ENCODE measurements around the gene ELP4. TPM values are rescaled to one million over a fixed set of nuclear protein-coding genes. Genes with fewer than 3 reads are reported as not detected.

Gene ELP4
- total RNA-seq, 1 donor from 2014 or later: 21.7 TPM

GRCh38 chr11:31598454-31598853 is 88.9 kb downstream of the ELP4 start:
- no peak overlapping the region for H3K27ac Mint-ChIP-seq
- no peak for DNase-seq (ENCODE audit: extremely low spot score, unreplicated experiment)
- no peak overlapping the region for H3K4me3 Mint-ChIP-seq
- no peaks in the 10 kb centered on the region for H3K27me3 Mint-ChIP-seq
- no peaks in the 10 kb centered on the region for H3K4me1 Mint-ChIP-seq (ENCODE audit: unreplicated experiment)
- H3K9me3 Mint-ChIP-seq: no peaks in the 10 kb centered on the region
- no peak for TF ChIP-seq CTCF (conservative IDR thresholded peaks at IDR 0.05)
- H3K36me3 Mint-ChIP-seq: peaks cover 4% of the 10 kb centered on the region

GRCh38 chr11:31601635-31602282 is 92.2 kb downstream of the ELP4 start:
- TF ChIP-seq CTCF (conservative IDR thresholded peaks at IDR 0.05): no peak
- Mint-ChIP-seq H3K9me3 (no peaks in the 10 kb centered on the region), H3K36me3 (peaks cover 4% of the 10 kb centered on the region), H3K27ac (no peak overlapping the region), H3K27me3 (no peaks in the 10 kb centered on the region), H3K4me1 (ENCODE audit: unreplicated experiment) (no peaks in the 10 kb centered on the region), H3K4me3 (no peak overlapping the region)
- no peak for DNase-seq (ENCODE audit: extremely low spot score, unreplicated experiment)

- no peak for TF ChIP-seq CTCF (conservative IDR thresholded peaks at IDR 0.05)
- H3K4me3 Mint-ChIP-seq: no peak overlapping the region
- no peak overlapping the region for H3K27ac Mint-ChIP-seq
- H3K9me3 Mint-ChIP-seq: no peaks in the 10 kb centered on the region
- no peak for DNase-seq (ENCODE audit: extremely low spot score, unreplicated experiment)
- H3K27me3 Mint-ChIP-seq: no peaks in the 10 kb centered on the region
- H3K36me3 Mint-ChIP-seq: peaks cover 8% of the 10 kb centered on the region
- H3K4me1 Mint-ChIP-seq (ENCODE audit: unreplicated experiment): no peaks in the 10 kb centered on the region
These were observed 97.3 kb downstream of the ELP4 start for GRCh38 chr11:31606893-31607292.

GRCh38 chr11:31607914-31608313 is 98.3 kb downstream of the ELP4 start:
- TF ChIP-seq CTCF (conservative IDR thresholded peaks at IDR 0.05): no peak

GRCh38 chr11:31608995-31609394 is 99.4 kb downstream of the ELP4 start:
- H3K27ac Mint-ChIP-seq: no peak overlapping the region
- no peaks in the 10 kb centered on the region for H3K4me1 Mint-ChIP-seq (ENCODE audit: unreplicated experiment)
- no peak for TF ChIP-seq CTCF (conservative IDR thresholded peaks at IDR 0.05)
- H3K36me3 Mint-ChIP-seq: peaks cover 8% of the 10 kb centered on the region
- DNase-seq (ENCODE audit: extremely low spot score, unreplicated experiment): no peak
- no peak overlapping the region for H3K4me3 Mint-ChIP-seq
- no peaks in the 10 kb centered on the region for H3K9me3 Mint-ChIP-seq
- no peaks in the 10 kb centered on the region for H3K27me3 Mint-ChIP-seq

More at GRCh38 chr11:31607914-31608313, 98.3 kb downstream of the ELP4 start:
- Mint-ChIP-seq H3K4me3 (no peak overlapping the region), H3K4me1 (ENCODE audit: unreplicated experiment) (no peaks in the 10 kb centered on the region), H3K36me3 (peaks cover 8% of the 10 kb centered on the region), H3K9me3 (no peaks in the 10 kb centered on the region), H3K27me3 (no peaks in the 10 kb centered on the region), H3K27ac (no peak overlapping the region)
- DNase-seq (ENCODE audit: extremely low spot score, unreplicated experiment): no peak

Data from type B pancreatic cell (in vitro differentiated cells).